Measurements from ENCODE around the gene CDKL4.
"Not testable (repeated sequence)": the region's sequence is repeated elsewhere in the genome, so short reads cannot be mapped to it uniquely, and the experiment has no call there.

The CDKL4 gene

GRCh38 chr2:39140948-39141333 lies 102.8 kb downstream of the CDKL4 start:
- DNase-seq, result not testable (repeated sequence)

GRCh38 chr2:39140322-39140847 lies 103.4 kb downstream of the CDKL4 start:
- DNase-seq, result no peak

DNA sequence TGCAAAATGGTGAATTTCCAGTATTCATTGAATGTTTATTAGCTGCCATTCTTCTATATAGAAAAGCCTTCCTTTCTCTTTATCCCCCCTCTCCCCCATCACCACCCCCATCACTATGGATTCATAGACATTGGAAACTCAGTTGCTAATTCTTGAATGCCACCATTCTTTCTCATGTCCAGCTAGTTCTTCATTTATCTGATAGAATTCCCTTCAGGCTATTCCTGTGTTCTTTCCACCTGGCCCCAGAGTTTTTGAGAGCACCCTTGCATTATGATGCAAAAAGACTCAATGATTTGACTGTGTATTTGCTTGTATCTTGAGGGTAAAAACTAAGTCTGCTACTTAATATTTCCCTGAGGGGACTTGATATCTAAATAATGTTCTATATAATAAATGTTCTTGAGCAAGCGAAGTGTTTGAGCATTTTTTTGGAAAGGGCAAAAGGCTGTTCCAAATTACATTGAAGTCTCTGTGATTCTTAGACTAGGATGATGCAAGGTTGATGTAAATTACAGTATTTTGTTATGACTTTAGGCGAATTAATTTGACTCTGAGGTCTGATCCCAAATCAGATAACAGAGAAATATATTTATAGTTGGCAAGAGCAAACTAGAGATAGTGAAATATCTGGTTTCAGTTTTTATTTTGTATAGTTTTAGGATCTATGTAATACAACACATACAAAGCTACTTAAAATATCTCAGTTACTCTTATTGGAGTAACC lies 104.1 kb downstream of the CDKL4 start:
- DNase-seq, result no peak

DNA sequence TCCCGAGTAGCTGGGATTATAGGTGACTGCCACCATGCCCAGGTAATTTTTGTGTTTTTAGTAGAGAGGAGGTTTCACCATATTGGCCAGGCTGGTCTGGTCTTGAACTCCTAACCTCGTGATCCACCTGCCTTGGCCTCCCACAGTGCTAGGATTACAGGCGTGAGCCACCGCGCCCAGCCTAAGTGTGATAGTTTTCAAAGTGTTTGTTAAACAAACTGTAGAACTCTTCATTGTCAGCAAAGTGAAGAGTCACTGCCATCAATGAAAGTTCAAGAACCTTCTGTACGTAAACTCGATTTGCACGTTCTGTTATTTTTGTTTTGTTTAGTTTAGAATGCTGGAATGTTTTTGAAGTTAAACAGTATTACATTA lies 104.9 kb downstream of the CDKL4 start:
- no peak for DNase-seq

GRCh38 chr2:39138187-39138836 lies 105.5 kb downstream of the CDKL4 start:
- not testable (repeated sequence) for DNase-seq

- DNase-seq, result no peak
Measured at GRCh38 chr2:39136799-39137198, 107.0 kb downstream of the CDKL4 start.

- DNase-seq, result no peak
Measured at GRCh38 chr2:39135690-39136259, 108.0 kb downstream of the CDKL4 start.

GRCh38 chr2:39133215-39133851 lies 110.4 kb downstream of the CDKL4 start:
- DNase-seq, result no peak

DNA sequence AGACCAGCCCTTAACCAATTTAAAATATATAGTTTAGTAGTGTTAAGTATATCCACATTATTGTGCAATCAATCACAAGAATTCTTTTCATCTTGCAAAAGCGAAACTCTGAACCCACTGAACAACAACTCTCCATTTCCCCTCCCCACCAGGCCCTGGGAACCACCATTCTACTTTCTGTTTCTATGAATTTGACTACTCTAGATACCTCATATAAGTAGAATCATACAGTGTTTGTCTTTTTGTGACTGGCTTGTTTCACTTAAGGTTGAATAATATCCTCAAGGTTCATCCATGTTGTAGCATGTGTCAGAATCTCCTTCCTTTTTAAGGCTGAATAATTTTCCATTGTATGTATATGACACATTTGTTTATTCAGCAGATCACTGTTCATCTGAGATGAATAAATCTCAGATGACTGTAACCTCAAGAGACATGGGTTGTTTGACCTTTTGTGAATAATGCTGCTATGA lies 114.8 kb downstream of the CDKL4 start:
- DNase-seq, result no peak

DNA sequence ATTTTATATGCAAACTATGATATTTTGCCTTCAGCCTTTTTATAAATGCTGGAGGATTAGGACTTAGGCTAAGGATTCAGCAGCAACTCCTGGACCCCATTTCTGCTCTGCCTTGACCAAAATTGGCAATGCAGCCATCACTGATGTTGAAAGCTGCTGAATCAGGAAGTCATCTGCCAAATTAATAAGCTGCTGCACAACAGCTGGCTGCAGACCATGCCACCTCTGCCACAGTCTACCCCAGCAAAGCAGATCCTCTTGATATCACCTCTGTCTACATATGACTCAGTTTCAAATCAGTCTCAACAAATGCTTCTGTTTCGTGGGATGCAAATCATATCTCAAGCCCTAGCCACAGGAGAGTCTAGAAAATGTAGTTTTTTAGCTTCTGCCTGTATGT lies 115.8 kb downstream of the CDKL4 start:
- no peak for DNase-seq

Data from NCI-H524 treated with DMSO at 0.1 percent for 48 hours (cell line).